Lung (tissue), 12 donors: Measurements from ENCODE around the gene RHOJ. TPM values are rescaled to one million over a fixed set of nuclear protein-coding genes. Genes with fewer than 3 reads are reported as not detected.

Experiments
- ATAC-seq: fragments of 200-7000 bp; cut with Tn5 transposase; one replicate; pipeline ENCODE4 v1.9.1; 2020; ENCODE audit warnings: moderate number of reproducible peaks; ENCODE audit not compliant: insufficient read depth, low FRiP score
- DNase-seq, 3 donors: peaks; one replicate each; pipeline ENCODE4 v3.0.0-alpha.2; 2013 to 2017
- H3K27ac ChIP-seq, 2 donors: one replicate each; pipeline ENCODE4 v1.5.1; 2013; ENCODE audit warnings: mild to moderate bottlenecking in 2 of 2, moderate library complexity in 2 of 2, control low read depth in 1 of 2, inconsistent platforms in 1 of 2, low read depth in 1 of 2, low read length in 1 of 2
- H3K27me3 ChIP-seq, 3 donors: one replicate each; pipeline ENCODE4 v1.5.1; 2013; ENCODE audit warnings: low read length in 2 of 3; ENCODE audit not compliant: control insufficient read depth in 3 of 3, insufficient read depth in 3 of 3
- H3K36me3 ChIP-seq, 4 donors: one replicate each; pipeline ENCODE4 v1.5.1; 2013; ENCODE audit warnings: low read length in 4 of 4, mild to moderate bottlenecking in 1 of 4, moderate library complexity in 1 of 4; ENCODE audit not compliant: control insufficient read depth in 4 of 4, insufficient read depth in 4 of 4
- H3K4me1 ChIP-seq, 5 donors: one replicate each; pipeline ENCODE4 v1.5.1; 2013; ENCODE audit warnings: low read length in 5 of 5, mild to moderate bottlenecking in 2 of 5, moderate library complexity in 1 of 5; ENCODE audit not compliant: control insufficient read depth in 5 of 5, insufficient read depth in 5 of 5
- H3K4me3 ChIP-seq: one replicate; pipeline ENCODE4 v1.5.1; 2013; ENCODE audit warnings: mild to moderate bottlenecking, control low read depth, moderate library complexity
- H3K9ac ChIP-seq, 2 donors: one replicate each; pipeline ENCODE4 v1.5.1; 2013; ENCODE audit warnings: low read length in 2 of 2, control low read depth in 1 of 2; ENCODE audit not compliant: insufficient read depth in 1 of 2
- H3K9me3 ChIP-seq, 4 donors: one replicate each; pipeline ENCODE4 v1.5.1; 2013; ENCODE audit warnings: low read length in 3 of 4, mild to moderate bottlenecking in 1 of 4, moderate library complexity in 1 of 4; ENCODE audit not compliant: control insufficient read depth in 4 of 4, insufficient read depth in 3 of 4
- WGBS, 2 donors: extraction: QIAGEN DNeasy Blood & Tissue Kit; methylation state at CpG; one replicate each; pipeline ENCODE4 v1.1.7; 2013; 5-methylcytosine and 5-hydroxymethylcytosine counted together
- polyA plus RNA-seq, 2 donors: library from polyadenylated mRNA; stranded (reverse); fragments of 200-250 nt; gene quantifications; one replicate each; pipeline ENCODE4 v1.2.1, GENCODE V29; 2013
- total RNA-seq, 2 donors: library from RNA; depleted of rRNA in 1 of 2; stranded (reverse); fragments of >200 nt in 1 of 2; gene quantifications; one replicate each; pipeline ENCODE4 v1.2.1, GENCODE V29; 2014 to 2021
- TF ChIP-seq, protein P1 (sequence below): IDR thresholded peaks from 2 replicates; pipeline ENCODE4 v1.5.1; 2012; ENCODE audit warnings: mild to moderate bottlenecking; ENCODE audit errors: control extremely low read depth, extremely low read depth
- donor health status: control.
- donor health status: control.
- donor health status: Bipolar disorder and iron deficiency.
- donor health status: healthy.
- donor health status: DM: yes; HTN: yes; CAD: no.

The RHOJ gene
- total and polyA plus RNA-seq, 4 donors = 10.2 to 25.7 (median 17.8) TPM

DNA sequence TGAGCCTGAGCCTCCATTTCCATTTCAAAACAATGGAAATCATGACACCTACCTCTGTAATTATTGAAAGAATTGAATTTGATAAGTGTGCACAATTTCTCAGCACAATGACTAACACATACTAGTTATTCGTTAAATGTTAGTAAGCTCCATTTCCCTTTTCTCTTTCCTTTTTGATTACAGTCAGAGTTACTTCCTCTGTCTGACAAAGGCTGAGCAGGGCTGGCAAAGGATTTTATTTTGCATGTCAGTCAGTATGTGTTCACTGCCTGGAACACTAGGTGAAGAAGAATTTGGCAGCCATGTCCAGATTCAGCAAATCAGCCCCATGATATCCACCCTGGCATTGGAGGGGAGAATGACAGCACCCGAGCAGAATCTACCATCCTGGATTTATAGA, 12.2 kb upstream of the RHOJ start:
- Histone ChIP-seq H3K9ac (no peak overlapping the region), H3K36me3 (no peaks in the 10 kb centered on the region), H3K4me1 (peaks cover 0 to 22% (median 0%) of the 10 kb centered on the region in 5 donors), H3K27ac (no peak overlapping the region), H3K27me3 (no peaks in the 10 kb centered on the region), H3K9me3 (no peaks in the 10 kb centered on the region), H3K4me3 (no peak overlapping the region)
- ATAC-seq (peak; percentile 41), DNase-seq (peak in 2 of 3 donors; percentile 23 to 24)
- TF ChIP-seq, protein P1, sequence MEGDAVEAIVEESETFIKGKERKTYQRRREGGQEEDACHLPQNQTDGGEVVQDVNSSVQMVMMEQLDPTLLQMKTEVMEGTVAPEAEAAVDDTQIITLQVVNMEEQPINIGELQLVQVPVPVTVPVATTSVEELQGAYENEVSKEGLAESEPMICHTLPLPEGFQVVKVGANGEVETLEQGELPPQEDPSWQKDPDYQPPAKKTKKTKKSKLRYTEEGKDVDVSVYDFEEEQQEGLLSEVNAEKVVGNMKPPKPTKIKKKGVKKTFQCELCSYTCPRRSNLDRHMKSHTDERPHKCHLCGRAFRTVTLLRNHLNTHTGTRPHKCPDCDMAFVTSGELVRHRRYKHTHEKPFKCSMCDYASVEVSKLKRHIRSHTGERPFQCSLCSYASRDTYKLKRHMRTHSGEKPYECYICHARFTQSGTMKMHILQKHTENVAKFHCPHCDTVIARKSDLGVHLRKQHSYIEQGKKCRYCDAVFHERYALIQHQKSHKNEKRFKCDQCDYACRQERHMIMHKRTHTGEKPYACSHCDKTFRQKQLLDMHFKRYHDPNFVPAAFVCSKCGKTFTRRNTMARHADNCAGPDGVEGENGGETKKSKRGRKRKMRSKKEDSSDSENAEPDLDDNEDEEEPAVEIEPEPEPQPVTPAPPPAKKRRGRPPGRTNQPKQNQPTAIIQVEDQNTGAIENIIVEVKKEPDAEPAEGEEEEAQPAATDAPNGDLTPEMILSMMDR = no peak
- WGBS, 2 donors = 33 to 34% methylated on average over 2 of the region's 2 CpGs

GRCh38 chr14:63193236-63193635, 11.0 kb upstream of the RHOJ start:
- DNase-seq (no peak), ATAC-seq (no peak)
- Histone ChIP-seq H3K4me1 (peaks cover 0 to 22% (median 0%) of the 10 kb centered on the region in 5 donors), H3K4me3 (no peak overlapping the region), H3K27me3 (no peaks in the 10 kb centered on the region), H3K36me3 (no peaks in the 10 kb centered on the region), H3K9me3 (no peaks in the 10 kb centered on the region), H3K27ac (no peak overlapping the region), H3K9ac (no peak overlapping the region)
- WGBS, 2 donors = 90 to 96% methylated on average over 2 of the region's 2 CpGs
- TF ChIP-seq, protein P1 = no peak

DNA sequence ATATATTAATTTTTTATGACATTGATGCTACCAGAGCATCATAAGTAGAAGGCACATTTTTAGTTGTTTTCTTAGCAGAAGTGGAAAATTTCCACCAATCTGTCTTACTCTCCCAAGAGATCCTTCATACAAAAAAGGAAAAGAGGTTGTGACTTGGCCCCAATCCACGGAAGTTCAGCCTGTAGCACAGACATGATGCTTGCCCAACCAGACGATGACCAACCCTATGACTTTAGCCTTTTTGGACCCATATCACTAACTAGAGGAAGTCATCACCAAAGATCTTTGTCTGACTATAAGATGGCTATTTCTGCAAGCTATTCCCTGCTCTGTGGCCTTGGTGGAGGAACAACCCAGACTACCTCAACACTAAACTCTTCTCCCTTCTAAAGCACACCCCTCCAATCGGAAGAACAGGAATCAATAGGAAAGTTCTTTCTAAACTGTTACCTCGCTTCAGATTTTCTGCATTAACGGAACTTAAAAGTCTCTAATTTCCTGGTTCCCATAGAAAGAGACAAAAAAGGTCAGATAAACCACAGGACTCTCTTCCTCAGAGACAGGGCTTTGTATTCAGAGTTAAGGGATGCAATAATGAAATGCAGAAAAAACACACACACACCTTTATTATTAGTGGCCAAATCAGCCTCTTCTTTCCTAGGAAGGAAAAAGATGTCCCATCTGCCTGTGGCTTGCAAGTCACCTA, 4.1 kb upstream of the RHOJ start:
- Histone ChIP-seq H3K36me3 (no peaks in the 10 kb centered on the region), H3K4me1 (peaks cover 0 to 10% (median 0%) of the 10 kb centered on the region in 5 donors), H3K9ac (no peak overlapping the region), H3K27ac (no peak overlapping the region), H3K27me3 (no peaks in the 10 kb centered on the region), H3K4me3 (no peak overlapping the region), H3K9me3 (no peaks in the 10 kb centered on the region)
- TF ChIP-seq, protein P1 = no peak
- ATAC-seq (no peak), DNase-seq (no peak)
- WGBS, 2 donors = 89 to 93% methylated on average over 5 of the region's 5 CpGs

DNA sequence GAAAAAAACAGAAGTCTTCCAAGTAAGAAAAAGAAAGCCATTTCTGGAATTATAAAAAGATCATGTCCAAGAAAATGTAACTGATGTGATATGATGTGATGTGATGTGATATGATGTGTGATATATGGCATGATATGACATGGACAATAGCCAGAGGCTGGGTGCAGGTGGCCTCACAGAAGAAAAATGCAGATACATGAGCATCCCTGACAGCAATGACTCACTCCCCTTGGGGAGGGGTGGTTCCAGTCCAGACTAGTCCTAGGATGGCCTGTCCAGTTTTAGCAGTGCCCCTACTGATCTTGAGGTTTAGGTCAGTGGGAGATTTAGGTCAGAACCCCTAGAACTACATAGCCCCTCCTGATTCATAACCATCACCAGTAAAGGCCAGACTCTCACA, 3.5 kb upstream of the RHOJ start:
- no peak overlapping the region for H3K4me3 ChIP-seq
- H3K9me3 ChIP-seq = no peaks in the 10 kb centered on the region
- H3K27ac ChIP-seq = no peak overlapping the region
- H3K27me3 ChIP-seq = no peaks in the 10 kb centered on the region
- ATAC-seq (no peak), DNase-seq (no peak)
- no peak overlapping the region for H3K9ac ChIP-seq
- TF ChIP-seq, protein P1 = no peak
- H3K36me3 ChIP-seq = no peaks in the 10 kb centered on the region
- peaks cover 0 to 10% (median 0%) of the 10 kb centered on the region in 5 donors for H3K4me1 ChIP-seq
